ENCODE results near the gene MAOA. TPM values are rescaled to one million over a fixed set of nuclear protein-coding genes. Genes with fewer than 3 reads are reported as not detected.

The MAOA gene
- total RNA-seq, 1 donor from 2014 or later: 1.8 TPM

DNA sequence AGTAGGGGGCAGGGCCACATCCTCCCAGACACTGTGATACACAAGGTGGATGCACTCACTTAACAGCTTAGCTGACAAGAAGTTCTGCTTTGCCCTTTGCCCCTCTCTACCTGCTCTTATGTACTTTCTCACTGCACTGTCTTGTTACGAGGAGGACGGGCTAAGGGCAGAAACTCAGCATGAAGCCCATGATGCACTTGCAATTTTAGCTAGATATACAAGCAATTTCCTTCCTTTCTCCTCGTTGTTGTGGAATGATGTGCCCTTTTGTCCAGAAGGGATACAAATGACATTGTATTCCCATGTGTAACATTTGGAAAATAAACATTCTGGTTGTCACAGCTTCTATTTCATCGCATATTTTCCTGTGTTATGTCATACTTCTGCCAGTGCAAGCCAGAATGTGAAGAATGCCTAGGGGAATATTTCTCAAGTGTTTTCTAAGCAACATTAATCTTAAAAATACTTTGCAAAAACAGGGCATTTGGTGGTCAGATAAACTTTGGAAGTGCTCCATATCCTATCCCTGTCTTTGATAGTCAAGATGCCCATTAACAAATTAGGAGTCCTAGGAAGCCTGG is 47.2 kb downstream of the MAOA start:
- TF ChIP-seq, protein P1, sequence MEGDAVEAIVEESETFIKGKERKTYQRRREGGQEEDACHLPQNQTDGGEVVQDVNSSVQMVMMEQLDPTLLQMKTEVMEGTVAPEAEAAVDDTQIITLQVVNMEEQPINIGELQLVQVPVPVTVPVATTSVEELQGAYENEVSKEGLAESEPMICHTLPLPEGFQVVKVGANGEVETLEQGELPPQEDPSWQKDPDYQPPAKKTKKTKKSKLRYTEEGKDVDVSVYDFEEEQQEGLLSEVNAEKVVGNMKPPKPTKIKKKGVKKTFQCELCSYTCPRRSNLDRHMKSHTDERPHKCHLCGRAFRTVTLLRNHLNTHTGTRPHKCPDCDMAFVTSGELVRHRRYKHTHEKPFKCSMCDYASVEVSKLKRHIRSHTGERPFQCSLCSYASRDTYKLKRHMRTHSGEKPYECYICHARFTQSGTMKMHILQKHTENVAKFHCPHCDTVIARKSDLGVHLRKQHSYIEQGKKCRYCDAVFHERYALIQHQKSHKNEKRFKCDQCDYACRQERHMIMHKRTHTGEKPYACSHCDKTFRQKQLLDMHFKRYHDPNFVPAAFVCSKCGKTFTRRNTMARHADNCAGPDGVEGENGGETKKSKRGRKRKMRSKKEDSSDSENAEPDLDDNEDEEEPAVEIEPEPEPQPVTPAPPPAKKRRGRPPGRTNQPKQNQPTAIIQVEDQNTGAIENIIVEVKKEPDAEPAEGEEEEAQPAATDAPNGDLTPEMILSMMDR (IDR thresholded peaks at IDR 0.05; ENCODE audit: insufficient read depth, low read depth, low read length): no peak
- no peak for TF ChIP-seq EZH2 (IDR thresholded peaks at IDR 0.05; ENCODE audit: insufficient read depth, low read length)
- H3K27ac Mint-ChIP-seq (ENCODE audit: unreplicated experiment): peak overlapping the region; percentile 67
- H3K4me1 ChIP-seq (ENCODE audit: insufficient read depth, low read length): peaks cover 9% of the 10 kb centered on the region
- FAIRE-seq (peak; percentile 93), DNase-seq (ENCODE audit: low read depth) (peak; percentile 58)
- H2AFZ ChIP-seq (ENCODE audit: low read depth, low read length): no peak overlapping the region
- H3K79me2 ChIP-seq (ENCODE audit: insufficient read depth, low read length): no peaks in the 10 kb centered on the region
- H3K4me2 ChIP-seq (ENCODE audit: low read length): peak overlapping the region; percentile 50
- H3K4me1 Mint-ChIP-seq (ENCODE audit: low read depth, unreplicated experiment): peaks cover 15% of the 10 kb centered on the region
- no peak overlapping the region for H3K4me3 ChIP-seq (ENCODE audit: insufficient read depth, low read depth, low read length)
- H3K36me3 Mint-ChIP-seq (ENCODE audit: low read depth, unreplicated experiment): no peaks in the 10 kb centered on the region
- H3K9me3 Mint-ChIP-seq (ENCODE audit: unreplicated experiment): no peaks in the 10 kb centered on the region
- H3K4me3 Mint-ChIP-seq (ENCODE audit: unreplicated experiment): no peak overlapping the region
- no peaks in the 10 kb centered on the region for H3K27me3 Mint-ChIP-seq (ENCODE audit: low read depth, unreplicated experiment)
- H3K9ac ChIP-seq (ENCODE audit: low read length): no peak overlapping the region
- H3K27me3 ChIP-seq (ENCODE audit: insufficient read depth, low read length): no peaks in the 10 kb centered on the region
- no peak overlapping the region for H3K27ac ChIP-seq (ENCODE audit: low read depth, low read length)
- no peaks in the 10 kb centered on the region for H3K36me3 ChIP-seq (ENCODE audit: insufficient read depth, low read length)
- H4K20me1 ChIP-seq (ENCODE audit: insufficient read depth, low read length): no peaks in the 10 kb centered on the region
- no peaks in the 10 kb centered on the region for H3K9me3 ChIP-seq (ENCODE audit: insufficient read depth, low read depth, low read length)

DNA sequence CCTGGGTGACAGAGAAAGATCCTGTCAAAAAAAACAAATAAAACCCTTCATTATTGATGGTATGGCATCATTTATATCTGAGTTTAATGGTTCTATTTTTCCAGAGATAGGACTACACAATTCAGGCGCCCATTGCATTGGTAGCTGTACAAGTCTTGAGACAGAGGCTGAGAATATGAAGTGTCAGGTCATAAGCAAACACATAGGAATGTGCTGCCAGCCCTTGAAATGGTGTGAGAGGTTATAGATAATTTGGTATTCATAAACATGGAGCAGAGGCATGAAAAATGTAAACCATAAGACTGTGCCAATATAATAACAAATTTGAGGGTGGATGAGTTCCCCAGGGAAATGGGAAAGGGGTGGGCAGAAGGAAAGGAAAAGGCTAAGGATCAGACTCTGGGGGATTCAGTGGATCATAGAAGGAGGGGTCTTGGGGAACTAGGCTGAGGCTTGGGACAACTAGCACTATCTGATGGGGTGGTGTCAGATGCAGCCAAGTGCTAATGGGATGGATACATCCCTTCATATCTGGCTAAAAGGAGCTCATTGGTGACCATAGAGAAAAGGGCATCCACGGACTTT is 50.8 kb downstream of the MAOA start:
- H3K4me3 Mint-ChIP-seq (ENCODE audit: unreplicated experiment): no peak overlapping the region
- no peak for DNase-seq (ENCODE audit: low read depth)
- H3K4me1 Mint-ChIP-seq (ENCODE audit: low read depth, unreplicated experiment): peaks cover 18% of the 10 kb centered on the region
- H3K79me2 ChIP-seq (ENCODE audit: insufficient read depth, low read length): no peaks in the 10 kb centered on the region
- peaks cover 9% of the 10 kb centered on the region for H3K4me1 ChIP-seq (ENCODE audit: insufficient read depth, low read length)
- no peaks in the 10 kb centered on the region for H3K9me3 ChIP-seq (ENCODE audit: insufficient read depth, low read depth, low read length)
- no peaks in the 10 kb centered on the region for H3K27me3 ChIP-seq (ENCODE audit: insufficient read depth, low read length)
- TF ChIP-seq EZH2 (IDR thresholded peaks at IDR 0.05; ENCODE audit: insufficient read depth, low read length): no peak
- TF ChIP-seq, protein P1 (IDR thresholded peaks at IDR 0.05; ENCODE audit: insufficient read depth, low read depth, low read length): no peak
- no peaks in the 10 kb centered on the region for H3K27me3 Mint-ChIP-seq (ENCODE audit: low read depth, unreplicated experiment)
- no peak overlapping the region for H3K4me2 ChIP-seq (ENCODE audit: low read length)
- no peak overlapping the region for H3K9ac ChIP-seq (ENCODE audit: low read length)
- no peaks in the 10 kb centered on the region for H4K20me1 ChIP-seq (ENCODE audit: insufficient read depth, low read length)
- H3K9me3 Mint-ChIP-seq (ENCODE audit: unreplicated experiment): no peaks in the 10 kb centered on the region
- no peak for FAIRE-seq
- H3K36me3 Mint-ChIP-seq (ENCODE audit: low read depth, unreplicated experiment): no peaks in the 10 kb centered on the region
- no peak overlapping the region for H2AFZ ChIP-seq (ENCODE audit: low read depth, low read length)
- H3K36me3 ChIP-seq (ENCODE audit: insufficient read depth, low read length): no peaks in the 10 kb centered on the region
- no peak overlapping the region for H3K27ac Mint-ChIP-seq (ENCODE audit: unreplicated experiment)
- H3K27ac ChIP-seq (ENCODE audit: low read depth, low read length): no peak overlapping the region
- no peak overlapping the region for H3K4me3 ChIP-seq (ENCODE audit: insufficient read depth, low read depth, low read length)
